Measurements from ENCODE around the gene NEK11.

The NEK11 gene

GRCh38 chr3:131109156-131109555, 82.5 kb downstream of the NEK11 start:
- DNase-seq (ENCODE audit: low read depth, low spot score): no peak

DNA sequence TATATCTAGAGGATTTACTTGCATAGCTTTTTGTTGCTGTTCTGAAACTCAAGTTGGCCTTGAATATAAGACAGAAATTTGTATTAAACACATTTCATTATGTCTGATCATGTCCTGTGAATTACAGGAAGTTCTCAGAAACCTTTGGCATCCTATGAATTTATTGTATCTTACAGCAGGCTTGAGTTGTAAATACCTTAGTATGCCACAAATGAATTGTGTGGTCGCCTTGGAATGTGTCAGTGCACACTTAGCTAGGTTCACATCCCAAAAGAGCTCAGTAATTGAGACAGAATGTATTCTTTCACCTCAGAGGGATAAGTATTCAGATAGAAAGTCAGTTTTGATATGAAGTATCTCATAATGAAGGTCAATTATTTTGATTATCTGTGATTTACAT, 83.4 kb downstream of the NEK11 start:
- DNase-seq (ENCODE audit: low read depth, low spot score): no peak
- no peak overlapping the region for H3K4me3 ChIP-seq (ENCODE audit: low read length)

More at GRCh38 chr3:131109156-131109555, 82.5 kb downstream of the NEK11 start:
- no peak overlapping the region for H3K4me3 ChIP-seq (ENCODE audit: low read length)

GRCh38 chr3:131114256-131114655, 87.6 kb downstream of the NEK11 start:
- no peak for DNase-seq (ENCODE audit: low read depth, low spot score)
- no peak overlapping the region for H3K4me3 ChIP-seq (ENCODE audit: low read length)

- no peak overlapping the region for H3K4me3 ChIP-seq (ENCODE audit: low read length)
- DNase-seq (ENCODE audit: low read depth, low spot score): no peak
These were observed 99.0 kb downstream of the NEK11 start for GRCh38 chr3:131125684-131126083.

DNA sequence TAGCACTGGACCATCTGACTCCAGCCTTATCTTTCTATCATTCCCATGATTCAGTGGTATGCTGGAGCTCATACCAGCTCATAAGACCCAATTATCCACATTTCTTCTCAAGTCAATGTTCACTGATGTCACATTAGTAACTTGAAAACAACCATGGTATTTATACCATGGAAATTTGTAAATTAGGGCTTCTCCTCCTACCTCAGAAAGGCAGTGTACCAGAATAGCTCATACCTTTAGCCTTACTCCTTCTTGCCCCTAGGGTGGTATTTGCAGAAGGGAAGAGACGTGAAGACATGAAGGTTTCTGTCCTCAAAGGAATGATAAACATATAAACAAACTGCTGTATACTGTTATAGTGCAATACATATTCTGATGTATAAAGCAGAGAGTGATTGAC, 114.2 kb downstream of the NEK11 start:
- no peak overlapping the region for H3K4me3 ChIP-seq (ENCODE audit: low read length)
- DNase-seq (ENCODE audit: low read depth, low spot score): no peak

GRCh38 chr3:131141770-131142169, 115.1 kb downstream of the NEK11 start:
- H3K4me3 ChIP-seq (ENCODE audit: low read length): no peak overlapping the region
- no peak for DNase-seq (ENCODE audit: low read depth, low spot score)

DNA sequence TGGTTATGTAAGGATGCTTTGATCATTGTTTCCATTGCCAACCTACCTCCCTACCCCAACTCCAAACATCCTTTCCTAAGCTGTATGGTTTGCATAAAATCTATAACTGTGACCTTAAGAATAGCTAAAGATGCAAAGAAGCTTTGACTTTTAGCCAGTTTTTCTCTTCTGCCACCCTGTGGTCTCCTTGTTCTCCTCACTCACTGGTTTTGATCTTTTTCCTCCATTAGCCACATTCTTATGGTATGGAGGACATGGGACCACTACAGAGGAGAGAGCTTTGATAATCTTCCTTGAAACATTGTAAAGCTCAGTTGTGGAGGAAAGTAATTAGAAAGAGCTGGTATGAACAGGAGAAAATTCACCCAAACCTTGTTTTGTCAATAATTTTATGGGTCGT, 115.9 kb downstream of the NEK11 start:
- no peak for DNase-seq (ENCODE audit: low read depth, low spot score)
- H3K4me3 ChIP-seq (ENCODE audit: low read length): no peak overlapping the region

- H3K4me3 ChIP-seq (ENCODE audit: low read length): no peak overlapping the region
- DNase-seq (ENCODE audit: low read depth, low spot score): no peak
These were observed 117.1 kb downstream of the NEK11 start for GRCh38 chr3:131143802-131144201.

GRCh38 chr3:131147534-131147933, 120.9 kb downstream of the NEK11 start:
- H3K4me3 ChIP-seq (ENCODE audit: low read length): no peak overlapping the region
- no peak for DNase-seq (ENCODE audit: low read depth, low spot score)

DNA sequence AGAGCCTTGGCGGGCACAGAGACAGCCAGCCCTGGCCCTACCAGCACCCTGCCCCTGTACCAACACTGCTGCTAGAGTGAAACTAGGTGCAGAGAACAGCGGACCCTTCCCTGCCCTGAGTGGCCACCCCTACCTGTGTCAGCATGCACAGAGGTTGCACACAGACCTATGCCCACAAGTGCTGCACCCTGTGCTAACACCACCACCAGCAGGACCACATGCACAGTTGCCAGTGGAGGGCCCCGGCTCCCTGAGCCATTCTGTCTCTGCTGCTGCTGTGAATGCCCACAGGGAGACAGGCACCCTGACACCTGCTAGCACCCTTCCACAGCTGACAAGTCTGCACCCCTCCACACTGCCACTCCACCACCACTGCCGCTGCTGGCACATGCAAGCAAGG, 131.8 kb downstream of the NEK11 start:
- no peak overlapping the region for H3K4me3 ChIP-seq (ENCODE audit: low read length)
- DNase-seq (ENCODE audit: low read depth, low spot score): no peak

- DNase-seq (ENCODE audit: low read depth, low spot score): no peak
- no peak overlapping the region for H3K4me3 ChIP-seq (ENCODE audit: low read length)
These were observed 135.8 kb downstream of the NEK11 start for GRCh38 chr3:131162516-131162915.

GRCh38 chr3:131167867-131168266, 141.2 kb downstream of the NEK11 start:
- no peak overlapping the region for H3K4me3 ChIP-seq (ENCODE audit: low read length)
- DNase-seq (ENCODE audit: low read depth, low spot score): no peak

- no peak overlapping the region for H3K4me3 ChIP-seq (ENCODE audit: low read length)
- no peak for DNase-seq (ENCODE audit: low read depth, low spot score)
These were observed 142.7 kb downstream of the NEK11 start for GRCh38 chr3:131169331-131169730.

GRCh38 chr3:131172502-131173200, 146.0 kb downstream of the NEK11 start:
- H3K4me3 ChIP-seq (ENCODE audit: low read length): no peak overlapping the region
- DNase-seq (ENCODE audit: low read depth, low spot score): no peak

DNA sequence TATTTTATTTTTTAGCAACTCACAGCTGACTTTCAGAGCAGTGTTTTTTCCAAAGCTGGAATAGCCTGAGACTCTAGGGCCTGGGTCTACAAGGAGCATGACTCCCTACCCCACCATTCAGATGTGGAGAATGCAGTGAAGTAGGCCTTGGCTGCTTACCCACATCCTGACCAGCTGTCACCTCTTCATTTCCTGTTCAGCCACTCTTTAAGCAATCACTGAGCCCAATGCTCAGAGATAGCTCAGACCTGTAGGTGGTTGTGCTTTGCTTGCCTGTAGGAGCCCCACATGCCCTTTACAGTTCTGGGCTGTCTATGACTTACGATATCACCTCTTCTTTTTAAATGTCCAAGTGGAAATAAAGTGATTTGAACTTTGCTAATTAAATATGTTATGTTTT, 148.1 kb downstream of the NEK11 start:
- DNase-seq (ENCODE audit: low read depth, low spot score): peak; percentile 86
- H3K4me3 ChIP-seq (ENCODE audit: low read length): no peak overlapping the region

DNA sequence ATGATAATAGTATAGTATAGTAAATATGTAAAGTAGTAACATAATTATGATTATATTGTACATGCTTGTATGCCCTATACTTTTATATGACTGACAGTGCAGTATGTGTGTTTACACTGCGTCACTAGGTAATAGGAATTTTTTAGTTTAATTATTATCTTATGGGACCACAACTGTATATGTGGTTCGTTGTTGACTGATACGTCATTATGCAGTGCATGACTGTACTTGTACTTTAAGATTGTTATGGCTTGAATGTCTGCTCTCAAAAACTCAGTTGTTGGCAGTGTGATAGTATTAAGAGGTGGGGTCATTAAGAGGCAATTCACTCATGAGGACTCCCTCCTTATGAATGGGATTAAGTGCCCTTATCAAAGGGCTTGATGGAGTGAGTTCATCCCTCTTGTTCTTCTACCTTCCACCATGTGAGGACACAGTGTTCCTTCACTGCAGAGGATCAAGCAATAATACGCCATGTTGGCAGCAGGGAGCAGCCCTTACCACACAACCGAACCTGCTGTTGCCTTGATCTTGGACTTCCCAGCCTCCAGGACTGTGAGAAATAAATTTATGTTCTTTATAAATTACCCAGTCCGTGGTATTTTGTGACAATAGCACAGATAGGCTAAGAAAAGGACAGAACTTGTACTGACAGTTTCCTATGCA, 152.2 kb downstream of the NEK11 start:
- no peak for DNase-seq (ENCODE audit: low read depth, low spot score)
- H3K4me3 ChIP-seq (ENCODE audit: low read length): no peak overlapping the region

DNA sequence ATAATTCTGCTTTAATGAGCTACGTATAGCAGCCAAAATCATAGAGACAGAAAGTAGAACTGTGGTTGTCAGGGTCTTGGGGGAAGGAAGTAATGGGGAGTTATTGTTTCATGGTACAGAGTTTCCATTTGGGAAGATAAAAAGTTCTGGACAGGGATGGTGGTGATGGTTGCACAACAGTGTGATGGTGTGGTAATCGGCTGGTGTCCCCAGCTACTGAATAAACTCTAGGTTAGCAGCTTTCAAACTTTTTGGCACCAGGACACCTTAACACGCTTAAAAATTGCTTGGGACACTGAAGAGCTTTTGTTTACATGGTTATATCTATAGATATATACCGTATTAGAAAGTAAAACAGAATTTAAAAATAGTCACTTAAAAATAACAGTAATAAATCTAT, 166.0 kb downstream of the NEK11 start:
- H3K4me3 ChIP-seq (ENCODE audit: low read length): no peak overlapping the region
- no peak for DNase-seq (ENCODE audit: low read depth, low spot score)

DNA sequence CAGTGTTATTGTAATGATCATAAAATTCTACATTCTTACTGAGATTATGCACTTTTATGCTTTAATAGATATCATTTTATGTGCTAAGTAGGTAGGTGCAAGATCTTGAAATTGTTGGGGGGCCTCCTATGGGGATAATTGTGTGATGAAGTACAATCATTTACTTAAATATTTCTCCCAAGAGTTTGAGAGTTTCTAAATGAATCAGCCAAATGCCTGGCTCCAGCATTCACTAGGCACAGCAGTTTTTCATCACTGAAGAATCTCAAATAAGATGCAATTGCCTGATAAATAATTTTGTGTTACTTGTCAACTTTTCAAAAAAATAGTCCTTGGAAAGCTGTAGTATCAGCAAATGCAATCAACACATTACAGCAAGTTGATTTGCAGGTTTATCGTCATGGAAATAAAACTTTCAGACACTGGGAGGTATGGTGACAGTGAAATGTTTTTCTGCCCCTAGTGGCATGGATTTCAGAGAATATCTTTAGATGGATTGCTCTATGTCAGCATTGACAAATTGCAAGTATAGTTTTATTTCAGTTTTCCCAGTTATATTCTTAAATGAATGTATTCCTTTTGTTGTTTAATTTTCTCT, 167.1 kb downstream of the NEK11 start:
- no peak overlapping the region for H3K4me3 ChIP-seq (ENCODE audit: low read length)
- no peak for DNase-seq (ENCODE audit: low read depth, low spot score)

DNA sequence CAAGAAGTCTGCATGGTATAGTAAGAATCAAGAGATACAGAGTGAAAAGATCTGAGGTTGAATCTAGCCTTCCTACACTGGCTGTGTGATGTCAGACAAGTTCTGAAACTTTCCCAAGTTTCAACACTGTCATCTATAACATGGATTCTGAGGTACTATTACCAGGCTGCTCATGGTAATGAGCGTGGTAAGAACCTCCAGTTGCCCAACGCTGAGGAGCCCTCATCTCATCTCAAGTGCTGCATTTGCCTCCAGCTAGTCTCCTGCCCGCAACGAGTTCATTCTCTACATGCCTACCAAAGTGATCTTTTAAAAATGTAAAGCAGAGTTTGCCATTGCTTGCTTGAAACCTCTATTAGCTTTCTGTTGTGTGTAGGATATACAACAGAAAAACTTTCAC, 168.1 kb downstream of the NEK11 start:
- no peak for DNase-seq (ENCODE audit: low read depth, low spot score)
- H3K4me3 ChIP-seq (ENCODE audit: low read length): no peak overlapping the region

- H3K4me3 ChIP-seq (ENCODE audit: low read length): no peak overlapping the region
- DNase-seq (ENCODE audit: low read depth, low spot score): no peak
These were observed 174.0 kb downstream of the NEK11 start for GRCh38 chr3:131200636-131201199.
